Spleen (tissue), 11 donors: ENCODE data around the gene FTO. TPM values are rescaled to one million over a fixed set of nuclear protein-coding genes. Genes with fewer than 3 reads are reported as not detected.

ENCODE experiments used
- DNase-seq: peaks from one replicate; pipeline ENCODE4 v3.0.0-alpha.2; 2020
- H3K27ac ChIP-seq, 8 donors: fragments of 200-600 bp; sonication (generic) in 7 of 8; 1 replicate in 4 of 8; 2 replicates in 4 of 8; pipeline versions ENCODE4 v1.5.0 to v1.8.0; 2016 to 2021; ENCODE audit warnings: inconsistent platforms in 4 of 8, mild to moderate bottlenecking in 4 of 8, moderate library complexity in 1 of 8
- H3K27me3 ChIP-seq, 7 donors: fragments of 200-600 bp; sonication (generic) in 6 of 7; replicated peaks in 1 of 7; 1 replicate in 4 of 7; 2 replicates in 3 of 7; pipeline versions ENCODE4 v1.5.0 to v1.8.0; 2016 to 2021; ENCODE audit warnings: inconsistent platforms in 3 of 7, mild to moderate bottlenecking in 1 of 7
- H3K36me3 ChIP-seq, 6 donors: fragments of 200-600 bp; sonication (generic) in 5 of 6; 1 replicate in 4 of 6; 2 replicates in 2 of 6; pipeline versions ENCODE4 v1.5.0 to v1.8.0; 2016 to 2021; ENCODE audit warnings: inconsistent platforms in 2 of 6
- H3K4me1 ChIP-seq, 6 donors: fragments of 200-600 bp; sonication (generic) in 5 of 6; 1 replicate in 3 of 6; 2 replicates in 3 of 6; pipeline versions ENCODE4 v1.5.0 to v1.8.0; 2016 to 2021; ENCODE audit warnings: inconsistent platforms in 3 of 6
- H3K4me3 ChIP-seq, 8 donors: fragments of 200-600 bp; sonication (generic) in 7 of 8; 1 replicate in 4 of 8; 2 replicates in 4 of 8; pipeline versions ENCODE4 v1.5.0 to v1.8.0; 2016 to 2021; ENCODE audit warnings: inconsistent platforms in 4 of 8, mild to moderate bottlenecking in 4 of 8, moderate library complexity in 2 of 8
- H3K9me3 ChIP-seq, 8 donors: fragments of 200-600 bp; sonication (generic) in 7 of 8; 1 replicate in 4 of 8; 2 replicates in 4 of 8; pipeline versions ENCODE4 v1.5.0 to v1.8.0; 2016 to 2021; ENCODE audit warnings: inconsistent platforms in 4 of 8
- POLR2A ChIP-seq, 3 donors: fragments of 450-650 bp; IDR thresholded peaks; one replicate each; pipeline ENCODE4 v1.5.1; 2017; ENCODE audit warnings: antibody characterized with exemption in 3 of 3, mild to moderate bottlenecking in 1 of 3
- POLR2AphosphoS5 ChIP-seq, 3 donors: sonication (generic); formaldehyde crosslinking; IDR thresholded peaks; one replicate each; pipeline ENCODE4 v1.5.1; 2017; ENCODE audit warnings: antibody characterized with exemption in 3 of 3
- WGBS, 5 donors: extraction: QIAGEN DNeasy Blood & Tissue Kit in 3 of 5; methylation state at CpG; one replicate each; pipeline versions ENCODE4 v1.1.5 to v1.1.7; 2013 to 2018; 5-methylcytosine and 5-hydroxymethylcytosine counted together
- intact Hi-C: fragments of 100-400 bp; cut with DNase I; formaldehyde crosslinking; loops from one replicate; pipeline ENCODE4 v1.15.0; 2023; ENCODE audit warnings: low total_unique reads
- polyA plus RNA-seq, 3 donors: library from polyadenylated mRNA; stranded (reverse); fragments of 200-250 nt; gene quantifications; one replicate each; pipeline ENCODE4 v1.2.1, GENCODE V29; 2013
- total RNA-seq, 7 donors: library from RNA; depleted of rRNA in 3 of 7; stranded (reverse); fragments of >200 nt in 3 of 7; fragmentation: NEBNext Ultra II Directional in 4 of 7; extraction: Animal tissue kit (Norgen Biotek cat#: 25700) in 4 of 7; gene quantifications; one replicate each; pipeline versions ENCODE4 v1.1.0 to v1.2.1, GENCODE V29; 2016 to 2021
- TF ChIP-seq, protein P1 (sequence below), 11 experiments: fragments of 200-600 bp in 7 of 11; fragments of 450-650 bp in 4 of 11; sonication (generic) in 4 of 11; IDR thresholded peaks in 8 of 11; conservative IDR thresholded peaks in 3 of 11; 1 replicate in 7 of 11; 2 replicates in 4 of 11; pipeline versions ENCODE4 v1.4.0 to v1.8.0; 2016 to 2021; ENCODE audit warnings: antibody characterized with exemption in 11 of 11, inconsistent platforms in 4 of 11, mild to moderate bottlenecking in 1 of 11
- donor health status: healthy with polysubstance abuse.
- donor health status: DM: no; HTN: no; CAD: no; lungs with moderate emphysema.
- donor health status: DM: no; HTN: no; CAD: no.
- donor health status: Bipolar disorder and iron deficiency.
- donor health status: healthy.
- donor health status: DM: no; HTN: no; CAD: no.
- donor health status: DM: yes; HTN: yes; CAD: no.

The FTO gene
- total and polyA plus RNA-seq, 10 donors: 6.8 to 89.8 (median 68.4) TPM

DNA sequence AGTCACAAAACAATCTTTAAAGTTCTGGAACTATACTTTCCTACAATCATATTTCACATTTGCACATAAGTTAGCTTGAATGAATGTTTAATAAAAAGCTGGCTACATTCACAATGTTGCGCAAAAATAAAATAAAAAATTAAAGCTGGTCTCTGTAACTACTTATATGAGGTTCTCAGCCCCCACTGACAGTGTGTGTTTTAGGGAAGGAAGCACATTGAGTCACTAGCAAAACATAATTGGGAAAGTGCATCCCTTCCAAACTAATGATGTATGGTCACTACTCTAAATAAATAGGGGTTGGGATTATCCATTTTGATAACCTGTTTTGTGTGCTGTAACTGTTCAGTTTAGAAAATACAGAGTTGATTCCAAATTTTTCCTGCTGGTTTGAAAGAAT, 330.7 kb downstream of the FTO start:
- peaks cover 0 to 25% (median 16%) of the 10 kb centered on the region in 8 donors for H3K9me3 ChIP-seq
- DNase-seq: no peak
- H3K27ac ChIP-seq: no peak overlapping the region
- H3K36me3 ChIP-seq: peaks cover 0 to 12% (median 0%) of the 10 kb centered on the region in 6 donors
- no peak overlapping the region for H3K4me3 ChIP-seq
- 89 to 100% (median 98%) methylated on average over 1 of the region's 1 CpG for WGBS, 5 donors
- no peaks in the 10 kb centered on the region for H3K4me1 ChIP-seq
- no peak for TF ChIP-seq POLR2A (IDR thresholded peaks at IDR 0.05)
- TF ChIP-seq POLR2AphosphoS5 (IDR thresholded peaks at IDR 0.05): no peak
- TF ChIP-seq, protein P1, sequence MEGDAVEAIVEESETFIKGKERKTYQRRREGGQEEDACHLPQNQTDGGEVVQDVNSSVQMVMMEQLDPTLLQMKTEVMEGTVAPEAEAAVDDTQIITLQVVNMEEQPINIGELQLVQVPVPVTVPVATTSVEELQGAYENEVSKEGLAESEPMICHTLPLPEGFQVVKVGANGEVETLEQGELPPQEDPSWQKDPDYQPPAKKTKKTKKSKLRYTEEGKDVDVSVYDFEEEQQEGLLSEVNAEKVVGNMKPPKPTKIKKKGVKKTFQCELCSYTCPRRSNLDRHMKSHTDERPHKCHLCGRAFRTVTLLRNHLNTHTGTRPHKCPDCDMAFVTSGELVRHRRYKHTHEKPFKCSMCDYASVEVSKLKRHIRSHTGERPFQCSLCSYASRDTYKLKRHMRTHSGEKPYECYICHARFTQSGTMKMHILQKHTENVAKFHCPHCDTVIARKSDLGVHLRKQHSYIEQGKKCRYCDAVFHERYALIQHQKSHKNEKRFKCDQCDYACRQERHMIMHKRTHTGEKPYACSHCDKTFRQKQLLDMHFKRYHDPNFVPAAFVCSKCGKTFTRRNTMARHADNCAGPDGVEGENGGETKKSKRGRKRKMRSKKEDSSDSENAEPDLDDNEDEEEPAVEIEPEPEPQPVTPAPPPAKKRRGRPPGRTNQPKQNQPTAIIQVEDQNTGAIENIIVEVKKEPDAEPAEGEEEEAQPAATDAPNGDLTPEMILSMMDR (IDR thresholded peaks at IDR 0.05 in 8 of 11, conservative IDR thresholded peaks at IDR 0.05 in 3 of 11): no peak
- intact Hi-C loops: no loop called here
- no peaks in the 10 kb centered on the region for H3K27me3 ChIP-seq

GRCh38 chr16:54040480-54040879, 336.5 kb downstream of the FTO start:
- Histone ChIP-seq H3K4me1 (no peaks in the 10 kb centered on the region), H3K9me3 (peaks cover 0 to 5% (median 0%) of the 10 kb centered on the region in 8 donors), H3K27me3 (no peaks in the 10 kb centered on the region), H3K4me3 (no peak overlapping the region), H3K36me3 (peaks cover 0 to 8% (median 0%) of the 10 kb centered on the region in 6 donors), H3K27ac (no peak overlapping the region)
- WGBS, 5 donors: 74 to 93% (median 82%) methylated on average over 5 of the region's 5 CpGs
- TF ChIP-seq POLR2A (IDR thresholded peaks at IDR 0.05): no peak
- no peak for TF ChIP-seq POLR2AphosphoS5 (IDR thresholded peaks at IDR 0.05)
- TF ChIP-seq, protein P1 (IDR thresholded peaks at IDR 0.05 in 8 of 11, conservative IDR thresholded peaks at IDR 0.05 in 3 of 11): no peak
- no peak for DNase-seq
- intact Hi-C loops: no loop called here

DNA sequence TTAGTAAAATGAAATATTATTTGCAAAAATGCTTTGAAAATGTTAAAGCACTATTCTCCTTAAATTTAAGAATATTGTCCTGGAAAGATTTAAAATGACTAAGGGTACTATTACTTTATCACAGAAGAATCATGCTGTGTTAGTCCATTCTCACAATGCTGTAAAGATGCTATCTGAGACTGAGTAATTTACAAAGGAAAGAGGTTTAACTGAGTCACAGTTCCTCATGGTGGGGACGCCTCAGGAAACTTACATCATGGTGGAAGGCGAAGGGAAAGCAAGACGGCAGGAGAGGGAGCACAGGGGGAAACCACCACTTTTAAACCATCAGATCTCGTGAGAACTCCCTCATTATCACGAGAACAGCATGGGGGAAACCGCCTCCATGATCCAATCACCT, 337.0 kb downstream of the FTO start:
- H3K27me3 ChIP-seq: no peaks in the 10 kb centered on the region
- DNase-seq: no peak
- intact Hi-C loops: no loop called here
- H3K9me3 ChIP-seq: peaks cover 0 to 5% (median 0%) of the 10 kb centered on the region in 8 donors
- peaks cover 0 to 8% (median 0%) of the 10 kb centered on the region in 6 donors for H3K36me3 ChIP-seq
- no peak overlapping the region for H3K4me3 ChIP-seq
- no peak overlapping the region for H3K27ac ChIP-seq
- WGBS, 5 donors: 70 to 91% (median 77%) methylated on average over 6 of the region's 6 CpGs
- no peaks in the 10 kb centered on the region for H3K4me1 ChIP-seq
- no peak for TF ChIP-seq POLR2AphosphoS5 (IDR thresholded peaks at IDR 0.05)
- TF ChIP-seq, protein P1 (IDR thresholded peaks at IDR 0.05 in 8 of 11, conservative IDR thresholded peaks at IDR 0.05 in 3 of 11): no peak
- TF ChIP-seq POLR2A (IDR thresholded peaks at IDR 0.05): no peak

DNA sequence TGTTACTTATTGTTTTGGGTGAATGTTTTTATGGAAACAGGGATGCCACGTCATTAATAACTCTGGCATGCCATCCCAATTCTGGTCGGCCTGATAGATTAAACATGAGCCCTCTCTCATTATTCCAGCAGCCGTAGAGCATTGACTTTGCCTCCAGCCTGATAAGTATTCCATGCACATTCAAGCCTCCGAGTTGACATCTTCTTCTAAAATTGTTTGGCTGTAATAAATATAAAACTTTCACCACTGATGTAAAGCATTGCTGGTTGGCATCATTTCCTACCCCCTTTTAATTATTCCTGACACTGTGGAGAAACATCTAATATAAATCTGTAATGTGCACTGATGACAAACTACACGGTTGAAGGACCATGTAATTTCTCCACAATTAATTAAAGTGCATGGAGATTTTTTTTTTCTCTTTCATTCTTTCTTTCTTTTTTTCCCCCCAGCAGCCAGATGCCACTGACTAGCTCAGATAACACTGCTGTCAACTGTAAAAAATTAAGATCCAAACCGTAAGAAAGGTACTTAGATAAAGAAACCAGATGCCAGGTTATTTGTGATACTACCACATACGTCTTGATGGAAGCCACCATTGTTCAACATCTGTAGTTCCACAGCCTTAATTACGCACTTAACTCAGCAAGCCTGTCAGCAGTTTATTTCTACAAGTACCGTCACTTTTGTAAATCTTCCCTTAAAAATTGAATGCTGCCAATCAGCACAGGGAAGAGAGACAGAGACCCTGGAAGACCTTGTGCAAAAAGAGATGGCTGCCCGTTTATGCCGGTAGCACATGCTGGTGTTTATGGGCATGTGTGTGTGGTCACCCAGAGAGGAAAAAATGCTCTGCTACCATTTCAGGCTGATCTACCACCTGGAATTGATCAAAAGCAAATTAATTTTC, 344.9 kb downstream of the FTO start:
- no peaks in the 10 kb centered on the region for H3K4me1 ChIP-seq
- WGBS, 5 donors: 77 to 84% (median 82%) methylated on average over 11 of the region's 11 CpGs
- TF ChIP-seq POLR2A (IDR thresholded peaks at IDR 0.05) (no peak), POLR2AphosphoS5 (IDR thresholded peaks at IDR 0.05) (no peak)
- TF ChIP-seq, protein P1 (IDR thresholded peaks at IDR 0.05 in 8 of 11, conservative IDR thresholded peaks at IDR 0.05 in 3 of 11): no peak
- no peaks in the 10 kb centered on the region for H3K9me3 ChIP-seq
- intact Hi-C loops: no loop called here
- H3K4me3 ChIP-seq: no peak overlapping the region
- no peak overlapping the region for H3K27ac ChIP-seq
- no peak for DNase-seq
- no peaks in the 10 kb centered on the region for H3K27me3 ChIP-seq
- no peaks in the 10 kb centered on the region for H3K36me3 ChIP-seq
